Osteocyte (in vitro differentiated cells): Measurements from ENCODE around the gene FIGNL2. TPM values are rescaled to one million over a fixed set of nuclear protein-coding genes. Genes with fewer than 3 reads are reported as not detected.

ENCODE experiments used
- DNase-seq: peaks from one replicate; pipeline ENCODE4 v3.0.0; 2021; ENCODE audit warnings: mixed read lengths; ENCODE audit not compliant: unreplicated experiment; ENCODE audit errors: extremely low spot score
- H3K27ac Mint-ChIP-seq: one replicate; pipeline ENCODE4 v1.8.0; 2021; ENCODE audit warnings: mild to moderate bottlenecking, mixed read lengths; ENCODE audit not compliant: unreplicated experiment
- H3K27me3 Mint-ChIP-seq: one replicate; pipeline ENCODE4 v1.8.0; 2021; ENCODE audit warnings: mixed read lengths; ENCODE audit not compliant: unreplicated experiment
- H3K36me3 Mint-ChIP-seq: one replicate; pipeline ENCODE4 v1.8.0; 2021; ENCODE audit warnings: mixed read lengths; ENCODE audit not compliant: unreplicated experiment
- H3K4me1 Mint-ChIP-seq: one replicate; pipeline ENCODE4 v1.8.0; 2021; ENCODE audit warnings: mixed read lengths; ENCODE audit not compliant: unreplicated experiment
- H3K4me3 Mint-ChIP-seq: one replicate; pipeline ENCODE4 v1.8.0; 2021; ENCODE audit warnings: mild to moderate bottlenecking, moderate library complexity, mixed read lengths; ENCODE audit not compliant: unreplicated experiment
- H3K9me3 Mint-ChIP-seq: one replicate; pipeline ENCODE4 v1.8.0; 2021; ENCODE audit warnings: mixed read lengths; ENCODE audit not compliant: unreplicated experiment
- total RNA-seq: library from RNA; stranded (reverse); gene quantifications from 2 replicates; pipeline ENCODE4 v1.2.1, GENCODE V29; 2021
- TF ChIP-seq, protein P1 (sequence below): fragments of 200-600 bp; sonication (generic); IDR thresholded peaks from 2 replicates; pipeline ENCODE4 v1.5.0; 2021; ENCODE audit warnings: antibody characterized with exemption, mild to moderate bottlenecking, moderate library complexity

FIGNL2 gene
- total RNA-seq, 1 donor from 2014 or later, result 0.08 TPM

DNA sequence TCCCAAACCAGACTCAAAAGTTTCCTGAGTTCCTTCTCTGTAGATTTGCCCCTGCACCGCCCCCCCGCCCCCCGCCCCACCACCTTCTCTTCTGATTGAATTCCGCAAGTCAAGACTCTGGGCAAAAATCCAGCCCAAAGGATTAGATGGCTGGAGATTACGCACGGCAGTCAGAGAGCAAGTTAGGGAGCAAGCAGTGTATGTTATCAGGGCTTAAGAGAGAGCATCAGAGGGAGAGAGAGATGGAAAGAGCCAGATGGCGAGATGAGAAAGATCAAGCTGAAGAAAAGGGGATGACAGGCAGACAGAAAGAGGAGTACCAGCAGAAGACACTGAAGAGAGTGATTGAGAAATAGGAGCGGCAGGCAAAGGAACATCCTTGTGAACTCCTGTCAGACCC lies 25.5 kb upstream of the FIGNL2 start:
- Mint-ChIP-seq H3K4me3 (no peak overlapping the region), H3K27ac (no peak overlapping the region), H3K9me3 (no peaks in the 10 kb centered on the region), H3K36me3 (no peaks in the 10 kb centered on the region), H3K27me3 (no peaks in the 10 kb centered on the region), H3K4me1 (peaks cover 16% of the 10 kb centered on the region)
- TF ChIP-seq, protein P1, sequence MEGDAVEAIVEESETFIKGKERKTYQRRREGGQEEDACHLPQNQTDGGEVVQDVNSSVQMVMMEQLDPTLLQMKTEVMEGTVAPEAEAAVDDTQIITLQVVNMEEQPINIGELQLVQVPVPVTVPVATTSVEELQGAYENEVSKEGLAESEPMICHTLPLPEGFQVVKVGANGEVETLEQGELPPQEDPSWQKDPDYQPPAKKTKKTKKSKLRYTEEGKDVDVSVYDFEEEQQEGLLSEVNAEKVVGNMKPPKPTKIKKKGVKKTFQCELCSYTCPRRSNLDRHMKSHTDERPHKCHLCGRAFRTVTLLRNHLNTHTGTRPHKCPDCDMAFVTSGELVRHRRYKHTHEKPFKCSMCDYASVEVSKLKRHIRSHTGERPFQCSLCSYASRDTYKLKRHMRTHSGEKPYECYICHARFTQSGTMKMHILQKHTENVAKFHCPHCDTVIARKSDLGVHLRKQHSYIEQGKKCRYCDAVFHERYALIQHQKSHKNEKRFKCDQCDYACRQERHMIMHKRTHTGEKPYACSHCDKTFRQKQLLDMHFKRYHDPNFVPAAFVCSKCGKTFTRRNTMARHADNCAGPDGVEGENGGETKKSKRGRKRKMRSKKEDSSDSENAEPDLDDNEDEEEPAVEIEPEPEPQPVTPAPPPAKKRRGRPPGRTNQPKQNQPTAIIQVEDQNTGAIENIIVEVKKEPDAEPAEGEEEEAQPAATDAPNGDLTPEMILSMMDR, result no peak
- DNase-seq, result no peak

DNA sequence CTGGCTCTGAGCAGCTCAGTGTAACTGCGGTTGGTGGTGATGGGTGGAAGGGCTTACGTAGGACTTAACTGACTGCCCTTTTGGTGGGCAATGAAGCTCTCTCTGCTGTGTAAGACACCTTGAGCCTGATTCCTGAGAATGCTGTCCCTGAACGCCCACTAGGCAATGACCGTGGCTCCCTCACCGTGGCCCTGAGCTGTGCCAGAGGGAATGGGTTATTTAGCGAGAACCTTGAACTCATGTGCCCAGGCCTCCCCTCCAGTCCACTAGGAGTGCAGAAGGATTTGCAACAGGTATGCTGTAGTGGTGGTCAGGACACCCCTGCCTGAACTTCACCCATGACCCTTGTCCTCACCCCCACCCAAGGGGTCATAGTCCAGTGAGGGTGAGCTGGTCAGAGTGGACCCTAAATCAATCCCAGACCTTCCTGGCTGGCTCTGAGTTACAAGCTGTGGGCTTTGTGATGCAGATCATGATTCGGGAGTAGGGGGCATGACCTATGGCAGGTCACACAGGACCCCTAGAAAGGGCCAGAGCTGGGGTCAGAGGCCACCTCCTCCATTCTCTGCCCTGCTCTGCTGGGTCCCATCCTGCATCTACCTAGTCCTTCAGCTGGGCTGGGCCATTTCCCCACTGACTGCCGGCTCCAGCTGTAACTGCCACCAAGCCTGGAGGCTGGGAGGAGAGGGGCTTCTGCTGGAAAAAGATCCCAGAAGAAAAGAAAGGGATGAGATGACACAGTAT lies 24.9 kb upstream of the FIGNL2 start:
- TF ChIP-seq, protein P1, result no peak
- no peak overlapping the region for H3K4me3 Mint-ChIP-seq
- DNase-seq, result no peak
- H3K9me3 Mint-ChIP-seq, result no peaks in the 10 kb centered on the region
- peaks cover 22% of the 10 kb centered on the region for H3K4me1 Mint-ChIP-seq
- peaks cover 4% of the 10 kb centered on the region for H3K27me3 Mint-ChIP-seq
- H3K36me3 Mint-ChIP-seq, result no peaks in the 10 kb centered on the region
- no peak overlapping the region for H3K27ac Mint-ChIP-seq

DNA sequence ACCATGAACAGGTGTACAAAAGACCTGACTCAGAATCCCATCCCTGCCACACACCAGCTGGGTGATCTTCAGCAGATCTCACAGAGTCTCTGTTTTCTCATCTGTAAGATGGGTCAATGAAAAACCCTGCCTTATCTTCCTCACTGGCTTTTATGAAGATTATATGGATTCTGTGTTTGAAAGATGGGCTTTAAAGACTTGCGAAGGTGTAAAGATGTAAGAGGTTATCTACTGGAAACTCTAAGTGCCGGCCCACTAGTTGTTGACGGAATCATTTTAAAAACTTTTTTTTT lies 24.1 kb upstream of the FIGNL2 start:
- Mint-ChIP-seq H3K9me3 (no peaks in the 10 kb centered on the region), H3K27me3 (peaks cover 5% of the 10 kb centered on the region), H3K27ac (no peak overlapping the region), H3K4me3 (no peak overlapping the region), H3K4me1 (peaks cover 27% of the 10 kb centered on the region), H3K36me3 (no peaks in the 10 kb centered on the region)
- TF ChIP-seq, protein P1, result no peak
- no peak for DNase-seq

DNA sequence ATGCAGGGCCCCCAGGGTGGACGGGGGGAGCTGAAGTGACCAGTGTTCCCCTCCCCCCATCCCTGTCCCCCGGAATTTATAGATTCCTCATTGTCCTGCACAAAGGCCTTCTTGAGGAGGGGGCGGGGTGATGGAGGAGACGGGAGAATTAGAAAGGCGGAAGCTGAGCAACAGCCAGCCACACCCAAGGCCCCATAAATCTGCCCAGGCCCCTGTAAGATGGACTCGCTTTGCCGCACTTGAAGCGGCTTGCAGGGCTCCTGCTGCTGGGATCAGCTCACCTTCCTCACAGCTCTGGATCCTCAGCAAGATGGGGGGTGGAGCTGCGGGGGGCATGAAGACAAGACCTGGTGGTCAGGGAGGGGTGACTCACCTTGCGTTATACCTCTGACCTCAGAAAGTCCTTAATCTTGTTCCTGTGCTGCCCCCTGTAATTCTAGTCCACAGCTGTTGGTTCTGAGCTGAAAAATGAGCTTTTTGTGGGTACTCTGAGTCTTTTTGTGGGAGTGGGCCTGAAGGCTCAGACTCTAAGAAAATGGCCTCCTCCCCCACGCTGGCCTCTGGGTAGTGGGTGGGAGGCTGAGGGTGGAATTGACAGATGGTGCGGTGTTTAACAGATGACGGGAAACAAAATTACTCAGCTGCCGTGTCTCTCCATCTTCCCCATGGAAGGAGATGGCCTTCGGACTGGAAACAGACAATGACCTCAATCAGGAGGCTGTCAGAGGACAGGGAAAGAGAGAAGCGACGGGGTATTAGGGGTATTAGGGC lies 23.6 kb upstream of the FIGNL2 start:
- no peak overlapping the region for H3K27ac Mint-ChIP-seq
- no peak for DNase-seq
- no peaks in the 10 kb centered on the region for H3K9me3 Mint-ChIP-seq
- H3K4me1 Mint-ChIP-seq, result peaks cover 28% of the 10 kb centered on the region
- H3K27me3 Mint-ChIP-seq, result peaks cover 5% of the 10 kb centered on the region
- no peak overlapping the region for H3K4me3 Mint-ChIP-seq
- no peaks in the 10 kb centered on the region for H3K36me3 Mint-ChIP-seq
- TF ChIP-seq, protein P1, result no peak

DNA sequence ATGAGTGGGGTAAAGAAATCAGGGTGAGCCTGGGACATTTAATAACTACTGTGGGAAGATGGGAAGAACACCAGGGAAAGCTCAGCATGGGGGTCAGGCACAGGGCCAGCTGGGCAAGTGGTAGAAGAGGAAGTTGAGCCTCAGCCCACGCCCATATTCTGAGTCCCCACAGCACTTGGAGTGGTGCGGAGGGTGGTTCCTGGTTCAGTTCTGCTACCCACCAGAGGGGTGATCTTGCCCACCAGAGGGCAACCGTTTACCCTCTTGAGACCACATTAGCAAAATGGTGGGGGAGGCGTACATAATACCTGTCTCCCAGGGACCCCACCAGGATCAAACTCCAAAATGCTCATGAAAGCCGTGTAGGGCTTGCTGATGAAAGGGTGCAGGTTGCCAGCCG lies 22.6 kb upstream of the FIGNL2 start:
- H3K9me3 Mint-ChIP-seq, result no peaks in the 10 kb centered on the region
- H3K27me3 Mint-ChIP-seq, result peaks cover 5% of the 10 kb centered on the region
- no peak overlapping the region for H3K4me3 Mint-ChIP-seq
- no peaks in the 10 kb centered on the region for H3K36me3 Mint-ChIP-seq
- TF ChIP-seq, protein P1, result no peak
- no peak overlapping the region for H3K27ac Mint-ChIP-seq
- no peak for DNase-seq
- H3K4me1 Mint-ChIP-seq, result peaks cover 31% of the 10 kb centered on the region
